GM19455 (cell line): ENCODE data around the gene EDEM3.

ENCODE experiments used
- ATAC-seq: cut with Tn5 transposase; IDR thresholded peaks from one replicate; pipeline ENCODE4 v1.9.1; 2021; ENCODE audit not compliant: unreplicated experiment

Gene EDEM3

GRCh38 chr1:184646178-184646701 is 108.4 kb downstream of the EDEM3 start:
- no peak for ATAC-seq

- ATAC-seq, result no peak
Measured at GRCh38 chr1:184644771-184645170, 109.9 kb downstream of the EDEM3 start.

- no peak for ATAC-seq
Measured at GRCh38 chr1:184643661-184644060, 111.0 kb downstream of the EDEM3 start.

- no peak for ATAC-seq
Measured at GRCh38 chr1:184641894-184642293, 112.8 kb downstream of the EDEM3 start.

- no peak for ATAC-seq
Measured at GRCh38 chr1:184640505-184640904, 114.2 kb downstream of the EDEM3 start.
